Measurements from ENCODE around the gene TBCE. TPM values are rescaled to one million over a fixed set of nuclear protein-coding genes. Genes with fewer than 3 reads are reported as not detected.
"Not testable (repeated sequence)": the region's sequence is repeated elsewhere in the genome, so short reads cannot be mapped to it uniquely, and the experiment has no call there.

Gene TBCE
- total and polyA plus RNA-seq, 7 donors = 20.6 to 41.5 (median 26.8) TPM

- no peak for DNase-seq
- intact Hi-C loops (cut with DNase I) = no loop called here
- TF ChIP-seq CTCF (IDR thresholded peaks at IDR 0.05) = no peak
- WGBS, 3 donors = 87 to 93% (median 88%) methylated on average over 5 of the region's 5 CpGs
- no peak for ATAC-seq
- H3K4me3 ChIP-seq = no peak overlapping the region
- H3K4me1 ChIP-seq = no peaks in the 10 kb centered on the region
- peaks cover 21 to 100% of the 10 kb centered on the region in 2 donors for H3K36me3 ChIP-seq (ENCODE audit: insufficient read depth in 1 of 2, low read depth in 1 of 2)
- no peaks in the 10 kb centered on the region for H3K9me3 ChIP-seq
- no peak overlapping the region for H3K27ac ChIP-seq
- no peaks in the 10 kb centered on the region for H3K27me3 ChIP-seq (ENCODE audit: insufficient read depth in 3 of 3, low read length in 2 of 3)
These were observed 83.2 kb downstream of the TBCE start for GRCh38 chr1:235450433-235450832.

GRCh38 chr1:235450886-235451483 lies 83.8 kb downstream of the TBCE start:
- WGBS, 3 donors = 35 to 62% (median 44%) methylated on average over 2 of the region's 2 CpGs
- TF ChIP-seq CTCF (IDR thresholded peaks at IDR 0.05) = no peak
- ATAC-seq = peak in 1 of 4 donors; percentile 35
- no peak overlapping the region for H3K4me3 ChIP-seq
- intact Hi-C loops (cut with DNase I) = no loop called here
- H3K36me3 ChIP-seq (ENCODE audit: insufficient read depth in 1 of 2, low read depth in 1 of 2) = peaks cover 17 to 99% of the 10 kb centered on the region in 2 donors
- no peak overlapping the region for H3K27ac ChIP-seq
- DNase-seq = no peak
- H3K27me3 ChIP-seq (ENCODE audit: insufficient read depth in 3 of 3, low read length in 2 of 3) = no peaks in the 10 kb centered on the region
- H3K9me3 ChIP-seq = no peaks in the 10 kb centered on the region
- no peaks in the 10 kb centered on the region for H3K4me1 ChIP-seq

GRCh38 chr1:235454021-235454420 lies 86.8 kb downstream of the TBCE start:
- no peaks in the 10 kb centered on the region for H3K4me1 ChIP-seq
- H3K9me3 ChIP-seq = no peaks in the 10 kb centered on the region
- no peak for TF ChIP-seq CTCF (IDR thresholded peaks at IDR 0.05)
- H3K4me3 ChIP-seq = no peak overlapping the region
- no peak overlapping the region for H3K27ac ChIP-seq
- peaks cover 10 to 86% of the 10 kb centered on the region in 2 donors for H3K36me3 ChIP-seq (ENCODE audit: insufficient read depth in 1 of 2, low read depth in 1 of 2)
- H3K27me3 ChIP-seq (ENCODE audit: insufficient read depth in 3 of 3, low read length in 2 of 3) = no peaks in the 10 kb centered on the region
- 72 to 92% (median 88%) methylated on average over 8 of the region's 8 CpGs for WGBS, 3 donors
- intact Hi-C loops (cut with DNase I) = no loop called here
- DNase-seq (no peak), ATAC-seq (no peak)

- Histone ChIP-seq H3K4me1 (no peaks in the 10 kb centered on the region), H3K36me3 (ENCODE audit: insufficient read depth in 1 of 2, low read depth in 1 of 2) (peaks cover 7 to 78% of the 10 kb centered on the region in 2 donors), H3K27ac (no peak overlapping the region), H3K9me3 (no peaks in the 10 kb centered on the region), H3K4me3 (no peak overlapping the region), H3K27me3 (ENCODE audit: insufficient read depth in 3 of 3, low read length in 2 of 3) (no peaks in the 10 kb centered on the region)
- WGBS, 3 donors = 68 to 78% (median 70%) methylated on average over 2 of the region's 2 CpGs
- no peak for ATAC-seq
- intact Hi-C loops (cut with DNase I) = no loop called here
- no peak for DNase-seq
- TF ChIP-seq CTCF (IDR thresholded peaks at IDR 0.05) = no peak
These were observed 87.9 kb downstream of the TBCE start for GRCh38 chr1:235455097-235455496.

GRCh38 chr1:235455823-235456222 lies 88.6 kb downstream of the TBCE start:
- peaks cover 4 to 78% of the 10 kb centered on the region in 2 donors for H3K36me3 ChIP-seq (ENCODE audit: insufficient read depth in 1 of 2, low read depth in 1 of 2)
- DNase-seq = no peak
- H3K9me3 ChIP-seq = no peaks in the 10 kb centered on the region
- no peaks in the 10 kb centered on the region for H3K4me1 ChIP-seq
- intact Hi-C loops (cut with DNase I) = no loop called here
- H3K4me3 ChIP-seq = no peak overlapping the region
- TF ChIP-seq CTCF (IDR thresholded peaks at IDR 0.05) = no peak
- H3K27me3 ChIP-seq (ENCODE audit: insufficient read depth in 3 of 3, low read length in 2 of 3) = no peaks in the 10 kb centered on the region
- no peak for ATAC-seq
- WGBS, 3 donors = 59 to 67% (median 67%) methylated on average over 4 of the region's 4 CpGs
- H3K27ac ChIP-seq = no peak overlapping the region

GRCh38 chr1:235457856-235458255 lies 90.6 kb downstream of the TBCE start:
- intact Hi-C loops (cut with DNase I); H3K27me3 ChIP-seq (ENCODE audit: insufficient read depth in 3 of 3, low read length in 2 of 3); H3K4me3 ChIP-seq; ATAC-seq; H3K4me1 ChIP-seq; DNase-seq; H3K27ac ChIP-seq; H3K9me3 ChIP-seq: not testable (repeated sequence)
- 93 to 98% (median 96%) methylated on average over 7 of the region's 7 CpGs for WGBS, 3 donors
- peaks cover 0 to 73% of the 10 kb centered on the region in 2 donors for H3K36me3 ChIP-seq (ENCODE audit: insufficient read depth in 1 of 2, low read depth in 1 of 2)
